ENCODE data around the gene TMEM252.

TMEM252 gene

GRCh38 chr9:68540712-68541535 is at the start of gene TMEM252:
TMEM252 (minus strand) TSS chr9:68540883; CDS start chr9:68540814, 69 bp downstream.
- no peak for DNase-seq (ENCODE audit: low spot score)

- no peak for DNase-seq (ENCODE audit: low spot score)
Measured at GRCh38 chr9:68585034-68585761, 44.5 kb upstream of the TMEM252 start.

GRCh38 chr9:68584189-68585033 is 43.7 kb upstream of the TMEM252 start:
- DNase-seq (ENCODE audit: low spot score): peak; percentile 90

- DNase-seq (ENCODE audit: low spot score): no peak
Measured at GRCh38 chr9:68581696-68582095, 41.0 kb upstream of the TMEM252 start.

GRCh38 chr9:68577774-68578591 is 37.3 kb upstream of the TMEM252 start:
- no peak for DNase-seq (ENCODE audit: low spot score)

GRCh38 chr9:68575817-68576216 is 35.1 kb upstream of the TMEM252 start:
- DNase-seq (ENCODE audit: low spot score): no peak

- no peak for DNase-seq (ENCODE audit: low spot score)
Measured at GRCh38 chr9:68574150-68574549, 33.5 kb upstream of the TMEM252 start.

GRCh38 chr9:68567565-68567964 is 26.9 kb upstream of the TMEM252 start:
- DNase-seq (ENCODE audit: low spot score): no peak

- no peak for DNase-seq (ENCODE audit: low spot score)
Measured at GRCh38 chr9:68562461-68562860, 21.8 kb upstream of the TMEM252 start.

- no peak for DNase-seq (ENCODE audit: low spot score)
Measured at GRCh38 chr9:68560071-68560844, 19.6 kb upstream of the TMEM252 start.

- DNase-seq (ENCODE audit: low spot score): no peak
Measured at GRCh38 chr9:68558545-68558944, 17.9 kb upstream of the TMEM252 start.

- DNase-seq (ENCODE audit: low spot score): no peak
Measured at GRCh38 chr9:68555437-68556150, 14.9 kb upstream of the TMEM252 start.

- no peak for DNase-seq (ENCODE audit: low spot score)
Measured at GRCh38 chr9:68552700-68553476, 12.2 kb upstream of the TMEM252 start.

GRCh38 chr9:68551191-68551590 is 10.5 kb upstream of the TMEM252 start:
- no peak for DNase-seq (ENCODE audit: low spot score)

- DNase-seq (ENCODE audit: low spot score): no peak
Measured at GRCh38 chr9:68548241-68548640, 7.6 kb upstream of the TMEM252 start.

- no peak for DNase-seq (ENCODE audit: low spot score)
Measured at GRCh38 chr9:68547417-68547816, 6.7 kb upstream of the TMEM252 start.

GRCh38 chr9:68546596-68547390 is 6.1 kb upstream of the TMEM252 start:
- peak; percentile 62 for DNase-seq (ENCODE audit: low spot score)

GRCh38 chr9:68545033-68545705 is 4.5 kb upstream of the TMEM252 start:
- no peak for DNase-seq (ENCODE audit: low spot score)
